GM18507 (cell line): ENCODE data around the gene SFPQ.

ENCODE experiments used
- DNase-seq: peaks from one replicate; pipeline ENCODE4 v3.0.0; 2011; ENCODE audit warnings: low read depth; ENCODE audit not compliant: insufficient read length; ENCODE audit errors: extremely low spot score
- FAIRE-seq: peaks from 2 replicates; lab custom pipeline; 2011; peaks lifted over from hg19 to GRCh38; lab: Jason Lieb, UNC

The SFPQ gene

DNA sequence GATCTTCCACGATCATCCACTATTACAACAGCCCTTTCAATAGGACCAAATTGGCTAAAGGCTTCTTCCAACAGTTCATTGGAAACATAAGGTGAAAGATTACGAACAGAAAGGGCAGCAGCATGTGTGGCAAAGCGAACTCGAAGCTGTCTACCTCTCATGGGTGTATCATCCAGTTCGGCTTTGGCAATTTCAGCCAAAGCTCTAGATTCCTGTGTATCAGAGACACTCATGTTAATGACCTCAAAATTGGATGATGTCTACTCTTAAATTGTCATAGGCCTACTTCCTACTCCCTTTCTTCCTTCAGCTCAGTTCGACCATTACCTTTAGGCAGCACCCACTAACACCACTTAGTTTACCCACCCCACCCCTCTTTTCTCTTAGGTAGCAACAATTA lies 2.2 kb downstream of the SFPQ start:
- FAIRE-seq: no peak
- no peak for DNase-seq

DNA sequence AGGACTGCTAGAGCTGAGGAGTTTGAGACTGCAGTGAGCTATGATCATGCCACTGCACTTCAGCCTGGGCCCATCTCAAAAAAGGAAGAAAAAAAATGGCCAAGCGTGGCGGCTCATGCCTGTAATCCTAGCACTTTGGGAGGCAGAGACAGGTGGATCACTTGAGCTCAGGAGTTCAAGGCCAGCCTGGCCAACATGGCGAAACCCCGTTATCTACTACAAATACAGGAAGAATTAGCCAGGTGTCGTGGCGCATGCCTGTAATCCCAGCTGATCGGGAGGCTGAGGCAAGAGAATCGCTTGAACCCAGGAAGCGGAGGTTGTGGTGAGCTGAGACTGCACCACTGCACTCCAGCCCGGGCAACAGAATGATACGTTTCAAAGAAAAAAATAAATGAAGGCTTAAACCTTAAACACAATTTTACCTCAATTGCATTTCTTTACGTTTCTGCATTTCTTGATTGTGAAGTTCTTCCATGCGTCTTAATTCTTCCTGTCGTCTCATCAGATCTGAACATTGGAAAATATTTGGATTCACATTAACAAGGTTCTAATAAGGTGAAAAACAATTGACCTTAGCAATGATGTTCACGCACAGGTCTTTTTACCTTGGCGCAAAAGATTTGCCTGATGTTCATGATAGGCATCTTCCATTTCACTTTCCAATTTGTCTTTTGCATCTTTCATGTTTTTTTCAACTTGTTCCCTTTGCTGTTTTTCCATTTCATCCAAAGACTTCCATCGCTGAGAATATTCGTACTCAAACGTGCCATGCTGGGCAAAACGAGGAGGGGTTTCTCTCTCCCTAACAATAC lies 4.2 kb downstream of the SFPQ start:
- FAIRE-seq: no peak
- DNase-seq: no peak

- no peak for DNase-seq
- no peak for FAIRE-seq
Observed at GRCh38 chr1:35187816-35188342, 5.1 kb downstream of the SFPQ start.

GRCh38 chr1:35186239-35186638 lies 6.7 kb downstream of the SFPQ start:
- FAIRE-seq (no peak), DNase-seq (no peak)

GRCh38 chr1:35185200-35185599 lies 7.7 kb downstream of the SFPQ start:
- FAIRE-seq: no peak
- DNase-seq: no peak

- FAIRE-seq (no peak), DNase-seq (no peak)
Observed at GRCh38 chr1:35184495-35185199, 8.3 kb downstream of the SFPQ start.

- DNase-seq (no peak), FAIRE-seq (no peak)
Observed at GRCh38 chr1:35181790-35182455, 11.0 kb downstream of the SFPQ start.

GRCh38 chr1:35180776-35181374 lies 12.1 kb downstream of the SFPQ start:
- FAIRE-seq: no peak
- DNase-seq: no peak

DNA sequence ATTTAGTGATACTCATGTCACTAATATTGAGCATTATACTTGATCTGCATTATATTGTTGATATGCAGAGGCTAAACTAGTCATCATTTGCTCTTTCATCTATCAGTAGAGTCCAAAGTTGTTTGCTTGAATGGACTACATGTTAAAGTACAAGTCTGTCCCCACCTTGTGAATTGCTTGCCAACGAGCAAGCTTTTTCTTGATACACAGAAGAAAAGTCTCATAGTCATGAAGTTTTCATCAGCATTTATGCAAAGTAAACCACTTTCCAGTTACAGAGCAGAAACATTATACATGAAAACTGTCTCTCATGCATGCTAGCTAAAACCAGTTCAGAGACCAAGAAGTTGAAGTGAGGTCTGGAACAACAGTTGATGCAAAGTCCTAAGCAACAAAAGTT lies 13.0 kb downstream of the SFPQ start:
- FAIRE-seq: no peak
- DNase-seq: no peak

DNA sequence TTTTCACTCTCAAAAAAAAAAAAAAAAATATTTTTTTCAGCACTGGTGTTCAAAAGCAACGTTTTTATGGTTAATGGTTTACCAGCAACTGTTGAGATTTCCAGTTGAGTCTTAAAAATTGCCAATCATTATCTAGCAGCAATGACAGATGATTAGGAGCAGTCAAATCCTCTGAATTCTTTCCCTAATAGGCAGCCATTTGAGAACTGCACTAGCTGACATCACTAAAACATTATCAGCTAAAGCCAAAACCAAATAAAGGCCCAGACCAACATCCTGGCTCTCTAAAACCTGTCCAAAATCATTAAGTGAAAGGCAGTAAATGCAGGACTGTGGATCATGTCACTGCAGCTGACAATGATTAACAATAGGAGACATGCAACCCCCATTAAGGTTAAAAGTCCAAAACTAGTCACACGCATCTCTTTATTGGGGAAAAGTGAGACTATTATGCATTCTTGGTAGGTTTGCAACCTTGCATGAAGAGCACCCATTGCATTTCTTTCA lies 14.0 kb downstream of the SFPQ start:
- FAIRE-seq (no peak), DNase-seq (no peak)

DNA sequence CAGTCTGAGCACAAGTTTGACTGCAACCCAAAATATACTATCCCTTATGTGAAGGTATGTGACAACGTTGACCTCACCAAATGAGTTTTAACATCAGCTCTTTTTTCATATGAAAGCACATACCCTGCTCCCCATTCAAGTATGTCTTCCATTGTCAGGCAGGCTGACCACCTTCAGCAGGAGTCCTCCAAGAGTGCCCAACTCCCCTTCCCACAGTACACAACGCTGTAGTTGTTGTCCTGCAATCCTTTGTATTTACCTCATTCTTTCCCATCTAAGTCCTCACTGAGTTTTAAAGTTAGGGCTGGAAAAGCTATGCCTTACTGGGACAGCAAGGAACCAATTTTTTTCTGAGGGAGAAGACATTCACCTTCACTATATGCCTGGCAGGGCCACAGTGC lies 14.7 kb downstream of the SFPQ start:
- no peak for FAIRE-seq
- no peak for DNase-seq

- no peak for FAIRE-seq
- DNase-seq: no peak
Observed at GRCh38 chr1:35177237-35177786, 15.6 kb downstream of the SFPQ start.

GRCh38 chr1:35175602-35176001 lies 17.3 kb downstream of the SFPQ start:
- FAIRE-seq: no peak
- DNase-seq: no peak

DNA sequence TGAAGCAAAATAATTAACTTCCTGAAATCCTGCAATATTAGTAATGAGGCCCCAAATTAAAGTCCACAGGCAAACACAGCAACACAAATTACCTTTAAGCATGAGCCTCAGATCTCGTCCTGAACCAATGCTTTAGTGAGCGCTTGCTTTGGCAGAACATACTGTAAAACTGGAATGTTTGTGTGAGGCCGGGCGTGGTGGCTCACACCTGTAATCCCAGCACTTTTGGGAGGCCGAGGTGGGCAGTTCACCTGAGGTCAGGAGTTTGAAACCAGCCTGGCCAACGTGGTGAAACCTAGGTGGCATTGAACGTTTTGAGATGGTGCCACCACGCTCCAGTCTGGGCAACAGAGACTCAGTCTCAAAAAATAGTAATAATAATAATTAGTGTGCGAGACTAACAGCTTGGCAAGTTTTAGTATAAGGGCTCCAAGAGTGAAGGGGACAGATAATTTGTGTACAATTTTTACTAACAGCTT lies 17.8 kb downstream of the SFPQ start:
- DNase-seq: no peak
- FAIRE-seq: no peak

- no peak for DNase-seq
- FAIRE-seq: no peak
Observed at GRCh38 chr1:35173909-35174540, 18.9 kb downstream of the SFPQ start.

GRCh38 chr1:35173491-35173890 lies 19.5 kb downstream of the SFPQ start:
- DNase-seq (no peak), FAIRE-seq (no peak)

DNA sequence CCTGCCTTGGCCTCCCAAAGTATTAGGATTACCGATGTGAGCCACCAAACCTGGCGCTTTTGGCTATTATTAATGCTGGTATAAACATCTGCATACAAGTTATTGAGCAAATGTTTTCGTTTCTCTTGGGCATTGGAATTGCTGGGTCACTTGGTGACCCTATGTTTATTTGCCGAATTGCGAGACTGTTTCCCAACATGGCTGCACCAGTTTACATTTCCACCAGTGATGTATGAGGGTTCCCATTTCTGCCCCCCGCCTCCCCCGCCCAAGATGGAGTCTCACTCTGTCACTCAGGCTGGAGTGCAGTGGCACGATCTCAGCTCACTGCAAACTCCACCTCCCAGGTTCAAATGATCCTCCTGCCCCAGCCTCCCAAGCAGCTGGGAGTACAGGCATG lies 20.9 kb downstream of the SFPQ start:
- FAIRE-seq (no peak), DNase-seq (no peak)

- FAIRE-seq: no peak
- DNase-seq: no peak
Observed at GRCh38 chr1:35171579-35171978, 21.4 kb downstream of the SFPQ start.

DNA sequence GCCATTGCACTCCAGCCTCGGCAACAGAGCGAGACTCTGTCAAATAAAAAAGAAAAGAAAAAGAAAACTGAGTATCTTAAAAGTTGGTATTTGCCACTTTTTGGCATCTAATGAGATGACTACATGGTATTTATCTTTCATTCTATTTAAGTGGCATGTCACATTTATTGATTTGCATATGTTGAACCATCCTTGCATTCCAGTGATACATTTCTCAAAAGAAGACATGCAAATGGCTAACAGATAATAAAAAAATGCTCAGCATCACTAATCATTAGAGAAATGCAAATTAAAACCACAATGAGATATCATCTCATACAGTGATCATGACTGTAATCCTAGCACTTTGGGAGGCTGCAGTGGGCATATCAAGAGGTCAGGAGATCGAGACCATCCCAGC lies 28.1 kb downstream of the SFPQ start:
- no peak for FAIRE-seq
- no peak for DNase-seq
